Measurements from ENCODE around the gene ABHD17A.
"Not testable (repeated sequence)": the region's sequence is repeated elsewhere in the genome, so short reads cannot be mapped to it uniquely, and the experiment has no call there.

ABHD17A gene

GRCh38 chr19:1910177-1910576 is 24.9 kb upstream of the ABHD17A start:
- no peak for DNase-seq (ENCODE audit: low read depth in 2 of 2)

DNA sequence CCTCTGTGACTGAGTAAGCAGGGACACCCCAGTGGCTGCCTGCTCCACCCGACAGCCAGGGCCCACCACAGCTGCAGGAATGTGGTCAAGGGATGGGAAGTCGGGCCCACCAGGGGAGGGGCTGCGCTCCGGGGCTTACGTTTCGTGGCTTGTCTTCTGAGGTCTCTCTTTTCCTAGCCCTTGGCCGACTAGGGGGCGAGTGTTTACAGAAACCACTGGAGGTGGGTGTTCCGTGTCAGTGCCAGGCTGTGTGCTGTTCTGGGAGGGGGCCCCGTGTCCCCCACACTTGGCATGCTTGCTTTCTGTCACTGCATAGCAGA is 24.4 kb upstream of the ABHD17A start:
- no peak for DNase-seq (ENCODE audit: low read depth in 2 of 2)

GRCh38 chr19:1908364-1908678 is 23.0 kb upstream of the ABHD17A start:
- no peak for DNase-seq (ENCODE audit: low read depth in 2 of 2)

DNA sequence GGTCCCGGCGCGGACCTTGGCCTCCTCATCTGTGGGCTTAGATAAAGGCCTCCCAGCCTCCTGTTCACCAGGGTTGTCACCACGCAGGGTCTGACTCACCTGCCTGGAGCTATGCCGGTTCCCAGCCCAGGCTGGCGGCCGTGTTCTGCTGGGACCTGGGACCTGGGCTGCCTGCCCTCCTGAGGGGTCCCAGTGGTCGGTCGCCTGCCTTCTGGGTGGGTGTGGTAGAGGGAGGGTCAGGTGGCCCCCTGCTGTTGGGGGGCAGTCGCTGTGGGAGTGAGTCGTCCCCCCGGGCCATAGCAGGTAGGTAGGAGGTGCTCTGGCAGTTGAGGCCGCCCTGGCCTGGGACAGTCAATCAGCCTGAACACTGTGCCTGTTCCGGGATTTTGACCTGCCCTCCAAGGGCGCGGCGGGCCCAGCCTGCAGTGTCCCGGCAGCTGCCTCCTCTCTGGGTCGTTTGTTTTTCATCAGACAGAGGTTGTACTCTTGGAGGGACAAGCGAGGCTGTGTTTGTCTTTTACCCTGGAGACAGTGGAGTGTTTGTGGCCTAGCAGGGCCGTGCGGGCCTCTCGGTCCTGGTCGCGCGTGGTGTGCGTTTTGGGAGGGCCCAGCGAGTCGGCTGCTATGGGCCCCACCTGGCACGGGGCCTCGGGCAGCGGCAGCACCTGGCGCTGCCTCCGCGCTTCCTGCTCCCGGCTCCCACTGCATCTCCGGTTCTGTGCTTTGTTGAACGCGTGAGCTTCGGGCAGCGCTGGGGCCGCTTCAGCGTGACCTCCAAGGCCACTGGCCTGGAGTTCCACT is 22.5 kb upstream of the ABHD17A start:
- no peak for DNase-seq (ENCODE audit: low read depth in 2 of 2)

GRCh38 chr19:1906985-1907562 is 21.8 kb upstream of the ABHD17A start:
- no peak for DNase-seq (ENCODE audit: low read depth in 2 of 2)

GRCh38 chr19:1905863-1906375 is 20.6 kb upstream of the ABHD17A start:
- no peak for DNase-seq (ENCODE audit: low read depth in 2 of 2)

DNA sequence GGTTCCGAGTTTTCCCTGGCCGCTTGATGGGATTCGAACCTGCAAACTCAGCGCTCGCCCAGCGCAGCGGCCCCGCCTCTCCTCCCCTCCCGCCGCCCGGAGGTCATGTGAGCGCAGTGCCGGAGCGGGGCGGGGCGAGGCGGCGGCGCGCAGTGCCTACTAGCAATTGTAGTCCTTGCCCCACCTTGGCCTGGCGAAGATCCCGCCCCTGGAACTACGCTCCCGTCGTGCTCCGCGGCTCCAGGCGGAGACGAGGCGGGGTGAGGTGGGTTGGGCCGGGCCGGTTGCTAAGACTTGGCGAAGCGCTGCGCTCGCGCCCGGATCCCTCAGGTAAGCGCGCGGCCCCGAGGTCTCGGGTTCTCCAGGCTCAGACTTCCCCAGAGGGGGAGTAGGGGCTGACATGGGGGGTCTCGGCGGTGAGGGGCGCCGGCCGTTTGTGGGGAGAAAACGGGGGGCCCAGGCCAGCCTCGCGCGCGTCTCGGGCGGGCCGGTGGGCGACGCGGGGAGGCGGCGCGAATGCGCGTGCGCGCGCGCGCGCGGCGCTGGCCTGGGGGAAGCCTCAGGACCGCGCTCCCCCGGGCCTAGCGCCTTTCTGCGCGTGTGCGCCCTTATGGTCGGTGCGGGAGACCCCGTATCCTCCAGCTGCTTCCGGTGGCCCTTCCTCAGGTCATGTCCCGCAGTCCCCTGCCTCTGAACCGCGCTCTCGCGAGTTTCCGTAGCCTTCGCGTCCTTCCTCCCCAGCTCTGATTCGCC is 20.0 kb upstream of the ABHD17A start, which contains the start of the genes ADAT3 and SCAMP4:
Gene ADAT3, plus strand, starts transcription at position 290 of the 753 bp plus-strand sequence. CDS start 6,649 bp downstream, outside the sequence.
Gene SCAMP4, plus strand, starts transcription at position 290 of the 753 bp plus-strand sequence. CDS start 9,621 bp downstream, outside the sequence.
- peak; percentile 96 to 98 for DNase-seq (ENCODE audit: low read depth in 2 of 2)

DNA sequence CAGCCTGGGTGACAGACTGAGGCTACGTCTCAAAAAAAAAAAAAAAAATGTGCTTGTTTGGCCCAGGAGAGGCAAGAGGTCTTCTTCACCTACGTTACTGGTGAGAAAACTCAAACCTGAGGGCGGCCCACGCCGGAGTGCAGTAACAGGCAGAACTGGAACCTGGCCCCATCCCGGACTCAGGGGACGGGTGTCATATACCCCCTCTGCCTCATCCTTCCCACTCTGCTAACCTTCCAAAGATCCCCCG is 19.5 kb upstream of the ABHD17A start:
- DNase-seq (ENCODE audit: low read depth in 2 of 2) = no peak

DNA sequence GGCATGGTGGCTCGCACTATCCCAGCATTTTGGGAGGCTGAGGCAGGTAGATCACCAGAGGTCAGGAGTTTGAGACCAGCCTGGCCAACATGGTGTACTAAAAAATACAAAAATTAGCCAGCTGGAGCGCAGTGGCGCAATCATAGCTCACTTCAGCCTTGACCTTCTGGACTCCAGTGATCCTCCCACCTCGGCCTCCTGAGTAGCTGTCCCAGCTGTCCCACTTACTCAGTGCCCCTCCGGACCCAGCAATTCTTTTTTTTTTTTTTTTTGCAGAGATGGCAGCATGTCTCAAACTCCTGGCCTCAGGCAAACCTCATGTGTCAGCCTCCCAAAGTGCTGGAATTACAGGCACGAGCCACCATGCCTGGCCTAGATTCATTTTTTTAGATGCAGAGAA is 17.6 kb upstream of the ABHD17A start:
- DNase-seq (ENCODE audit: low read depth in 2 of 2) = no peak

GRCh38 chr19:1901940-1902404 is 16.7 kb upstream of the ABHD17A start:
- no peak for DNase-seq (ENCODE audit: low read depth in 2 of 2)

GRCh38 chr19:1896508-1896907 is 11.2 kb upstream of the ABHD17A start:
- DNase-seq (ENCODE audit: low read depth in 2 of 2) = no peak

DNA sequence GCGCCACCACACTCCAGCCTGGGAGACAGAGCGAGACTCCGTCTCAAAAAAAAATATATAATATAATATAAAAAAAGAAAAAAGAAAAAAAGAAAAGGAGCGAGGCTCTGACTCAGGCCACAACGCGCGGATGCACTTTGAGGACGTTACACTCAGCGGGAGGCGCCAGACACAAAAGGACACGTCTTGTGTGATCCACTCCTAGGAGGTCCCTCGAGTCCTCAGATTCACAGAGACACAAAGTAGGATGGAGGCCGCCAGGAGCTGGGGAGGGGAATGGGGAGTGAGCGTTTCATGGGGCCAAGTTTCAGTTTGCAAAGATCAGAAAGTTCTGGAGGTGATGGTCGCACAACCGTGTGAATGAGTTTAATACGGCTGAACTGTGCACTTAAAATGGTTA is 8.5 kb upstream of the ABHD17A start:
- no peak for DNase-seq (ENCODE audit: low read depth in 2 of 2)

DNA sequence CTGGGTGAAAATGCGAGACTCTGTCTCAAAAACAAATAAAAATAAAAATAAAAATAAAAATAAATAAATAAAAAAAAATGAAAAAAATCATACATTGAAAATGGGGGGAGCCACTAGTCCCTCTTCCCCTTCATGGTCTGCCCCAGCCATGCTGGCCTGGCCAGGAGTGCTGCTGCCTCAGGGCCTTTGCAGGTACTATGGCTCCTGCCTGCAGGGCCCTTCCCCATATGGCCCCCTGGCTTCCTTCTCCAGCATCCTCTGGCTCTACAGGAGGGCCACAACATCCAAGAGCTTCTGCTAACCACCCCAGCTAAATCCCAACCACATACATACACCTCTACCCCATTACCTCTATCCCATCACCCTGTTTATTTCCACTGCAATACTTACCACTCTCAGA is 4.6 kb upstream of the ABHD17A start:
- no peak for DNase-seq (ENCODE audit: low read depth in 2 of 2)

DNA sequence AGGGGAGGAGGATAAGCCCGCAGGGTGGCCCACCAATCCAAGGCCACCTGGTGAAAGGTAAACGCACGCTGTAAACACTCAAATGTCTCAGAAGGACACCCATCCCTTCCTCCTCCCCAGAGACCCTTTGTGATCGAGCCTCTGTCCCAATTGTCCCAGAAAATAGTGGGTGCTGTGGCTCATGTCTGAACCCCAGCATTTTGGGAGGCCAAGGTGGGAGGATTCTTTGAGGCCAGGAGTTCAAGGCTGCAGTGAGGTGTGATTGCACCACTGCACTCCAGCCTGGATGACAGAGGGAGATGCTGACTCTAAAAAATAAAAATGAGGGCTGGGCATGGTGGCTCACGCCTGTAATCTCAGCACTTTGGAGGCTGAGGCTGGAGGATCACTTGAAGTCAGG is 3.1 kb upstream of the ABHD17A start:
- DNase-seq (ENCODE audit: low read depth in 2 of 2) = no peak

DNA sequence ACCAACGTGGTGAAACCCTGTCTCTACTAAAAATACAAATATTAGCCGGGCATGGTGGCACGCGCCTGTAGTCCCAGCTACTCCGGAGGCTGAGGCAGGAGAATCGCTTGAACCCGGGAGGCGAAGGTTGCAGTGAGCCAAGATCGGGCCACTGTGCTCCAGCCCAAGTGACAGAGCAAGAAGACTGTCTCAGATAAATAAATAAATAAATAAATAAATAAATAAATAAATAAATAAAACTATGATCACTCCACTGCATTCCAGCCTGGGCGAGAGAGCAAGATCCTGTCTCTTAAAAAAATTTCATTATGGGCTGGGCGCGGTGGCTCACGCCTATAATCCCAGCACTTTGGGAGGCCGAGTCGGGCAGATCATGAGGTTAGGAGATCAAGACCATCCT is 1.1 kb upstream of the ABHD17A start:
- not testable (repeated sequence) for DNase-seq (ENCODE audit: low read depth in 2 of 2)

- DNase-seq (ENCODE audit: low read depth in 2 of 2) = no peak
These were observed 469 bp downstream of the ABHD17A start for GRCh38 chr19:1884719-1885334.

- peak in 1 of 2 donors; percentile 43 for DNase-seq (ENCODE audit: low read depth in 2 of 2)
These were observed 991 bp downstream of the ABHD17A start for GRCh38 chr19:1884291-1884718.

- DNase-seq (ENCODE audit: low read depth in 2 of 2) = no peak
These were observed 1.5 kb downstream of the ABHD17A start for GRCh38 chr19:1883784-1884183.

- no peak for DNase-seq (ENCODE audit: low read depth in 2 of 2)
These were observed 2.3 kb downstream of the ABHD17A start for GRCh38 chr19:1882786-1883692.

DNA sequence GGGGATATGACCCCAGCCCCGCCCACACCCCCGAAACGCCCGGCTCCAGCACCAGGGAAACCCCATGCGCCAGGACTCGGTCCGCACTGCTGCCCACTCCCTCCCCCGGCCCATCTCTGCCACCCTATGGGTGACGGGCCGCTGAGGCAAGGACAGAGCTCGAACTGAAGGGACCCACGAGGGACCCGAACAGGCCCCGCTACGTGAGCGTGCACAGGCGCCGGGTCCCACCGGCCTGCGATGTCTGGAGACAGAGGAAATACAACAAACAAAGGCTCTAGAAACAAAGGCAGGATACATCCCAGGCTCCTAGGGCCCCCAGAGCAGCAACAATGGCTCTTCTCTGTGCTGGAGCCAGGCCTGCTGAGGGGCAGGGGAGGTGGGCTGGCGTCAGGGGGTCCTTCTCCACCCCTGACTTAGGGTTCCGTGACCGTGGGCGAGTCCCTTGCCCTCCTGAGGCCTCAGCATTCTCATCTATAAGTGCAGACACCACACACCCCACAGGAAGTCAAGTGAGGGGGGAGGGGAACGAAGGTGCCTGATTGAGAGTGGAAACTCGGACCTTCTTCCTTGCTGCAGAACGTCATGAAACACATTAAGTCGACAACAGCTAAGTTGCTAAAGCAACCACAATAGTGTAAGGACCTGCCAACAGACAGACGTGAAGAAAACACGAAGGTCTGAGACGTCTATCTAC is 3.1 kb downstream of the ABHD17A start:
- DNase-seq (ENCODE audit: low read depth in 2 of 2) = peak in 1 of 2 donors; percentile 46

Measured in stimulated activated CD4-positive, alpha-beta T cell treated with anti-CD3 and anti-CD28 coated beads, Interleukin-1b, Interleukin-23, amount 100 ng/mL, for 4 hours (primary cell).